A549 (cell line): ENCODE results near the gene PTCD3. TPM values are rescaled to one million over a fixed set of nuclear protein-coding genes. Genes with fewer than 3 reads are reported as not detected.

ENCODE experiments used
- ATAC-seq, 2 experiments: fragments of 200-7000 bp in 1 of 2; fragments of >200 bp in 1 of 2; cut with Nextera tagmentation in 1 of 2; cut with Tn5 transposase in 1 of 2; 3 replicates each; pipeline versions ENCODE4 v1.8.0 to v1.9.1; 2018 to 2020; ENCODE audit warnings: mild to moderate bottlenecking in 1 of 2, moderate library complexity in 1 of 2
- CTCF ChIA-PET: fragments of 300-600 bp; sonication (Branson Sonifier 250); formaldehyde crosslinking; extraction: SDS; loops from one replicate; lab custom pipeline; 2021; ENCODE audit warnings: antibody characterized with exemption, inconsistent platforms; lab: Yijun Ruan, JAX
- POLR2A ChIA-PET: fragments of 350-600 bp; formaldehyde crosslinking; extraction: SDS; loops from one replicate; lab custom pipeline; 2021; ENCODE audit warnings: antibody characterized with exemption, inconsistent platforms; lab: Yijun Ruan, JAX
- DNase-seq, 2 experiments: peaks; one replicate each; pipeline versions ENCODE4 v3.0.0 to v3.0.0-alpha.2; 2011 to 2016; ENCODE audit warnings: low read depth in 1 of 2, low spot score in 1 of 2
- FAIRE-seq: peaks from 2 replicates; lab custom pipeline; 2011; peaks lifted over from hg19 to GRCh38; lab: Jason Lieb, UNC
- H3K27ac ChIP-seq, 2 experiments: fragments of >200 bp; sonication (Bioruptor Twin); formaldehyde crosslinking; 3 replicates each; pipeline ENCODE4 v1.5.1; 2016 to 2017
- H3K4me1 ChIP-seq: fragments of >200 bp; sonication (Bioruptor Twin); formaldehyde crosslinking; 3 replicates; pipeline ENCODE4 v1.6.1; 2016
- H3K4me2 ChIP-seq: fragments of >200 bp; sonication (Bioruptor Twin); formaldehyde crosslinking; 3 replicates; pipeline ENCODE4 v1.6.1; 2016
- H3K4me3 ChIP-seq: fragments of >200 bp; sonication (Bioruptor Twin); formaldehyde crosslinking; 3 replicates; pipeline ENCODE4 v1.5.1; 2016
- H3K9me3 ChIP-seq: fragments of >200 bp; sonication (Bioruptor Twin); formaldehyde crosslinking; 3 replicates; pipeline ENCODE4 v1.6.1; 2016
- CBX8 ChIP-seq: fragments of 200-600 bp; sonication (generic); IDR thresholded peaks from 2 replicates; pipeline ENCODE4 v1.6.1; 2016
- HDAC2 ChIP-seq: fragments of 200-600 bp; sonication (generic); IDR thresholded peaks from 2 replicates; pipeline ENCODE4 v1.6.1; 2016
- HES2 ChIP-seq: fragments of >200 bp; sonication (Bioruptor Twin); formaldehyde crosslinking; IDR thresholded peaks from 2 replicates; pipeline ENCODE4 v1.6.1; 2016
- HOXA7 ChIP-seq: fragments of 250-450 bp; sonication (Bioruptor Pico); IDR thresholded peaks from 2 replicates; pipeline ENCODE4 v1.5.0; 2020; ENCODE audit warnings: mild to moderate bottlenecking, moderate library complexity
- HOXB5 ChIP-seq: fragments of 250-450 bp; sonication (Bioruptor Pico); IDR thresholded peaks from 2 replicates; pipeline ENCODE4 v1.5.0; 2020; ENCODE audit warnings: mild to moderate bottlenecking, moderate library complexity
- JUNB ChIP-seq: fragments of >200 bp; sonication (Bioruptor Twin); formaldehyde crosslinking; IDR thresholded peaks from 2 replicates; pipeline ENCODE4 v1.6.1; 2016
- KDM5A ChIP-seq: fragments of 200-600 bp; sonication (generic); IDR thresholded peaks from 2 replicates; pipeline ENCODE4 v1.6.1; 2016; ENCODE audit warnings: antibody characterized with exemption, mild to moderate bottlenecking
- MAFK ChIP-seq: fragments of 450-650 bp; IDR thresholded peaks from 2 replicates; pipeline ENCODE4 v1.6.1; 2014; ENCODE audit not compliant: partially characterized antibody
- MAX ChIP-seq: IDR thresholded peaks from 2 replicates; pipeline ENCODE4 v1.6.1; 2012
- MAZ ChIP-seq: fragments of 150-350 bp; IDR thresholded peaks from 2 replicates; pipeline ENCODE4 v1.6.1; 2014; ENCODE audit warnings: antibody characterized with exemption, low read depth, low read length, borderline replicate concordance
- MYC ChIP-seq: IDR thresholded peaks from 2 replicates; pipeline ENCODE4 v1.6.1; 2012; ENCODE audit warnings: mild to moderate bottlenecking, inconsistent platforms, low read length, improper control_type of control experiment, borderline replicate concordance
- NR3C1 ChIP-seq: fragments of >200 bp; sonication (Bioruptor Twin); formaldehyde crosslinking; IDR thresholded peaks from 3 replicates; pipeline ENCODE4 v1.6.1; 2017
- PBX3 ChIP-seq: IDR thresholded peaks from 2 replicates; pipeline ENCODE4 v1.6.1; 2012
- PHF8 ChIP-seq: fragments of 200-600 bp; sonication (generic); IDR thresholded peaks from 2 replicates; pipeline ENCODE4 v1.6.1; 2016; ENCODE audit warnings: low read depth, mild to moderate bottlenecking, antibody characterized with exemption, moderate library complexity, borderline replicate concordance
- POLR2A ChIP-seq: IDR thresholded peaks from 2 replicates; pipeline ENCODE4 v1.6.1; 2012; ENCODE audit warnings: mild to moderate bottlenecking, low read length
- RAD21 ChIP-seq, 2 experiments: fragments of >200 bp in 1 of 2; sonication (Bioruptor Twin) in 1 of 2; formaldehyde crosslinking in 1 of 2; IDR thresholded peaks in 1 of 2; conservative IDR thresholded peaks in 1 of 2; 2 replicates in 1 of 2; 3 replicates in 1 of 2; pipeline ENCODE4 v1.6.1; 2012 to 2018; ENCODE audit warnings: inconsistent platforms in 1 of 2
- RFX5 ChIP-seq: fragments of 450-650 bp; IDR thresholded peaks from 2 replicates; pipeline ENCODE4 v1.7.1; 2014; ENCODE audit warnings: antibody characterized with exemption, mild to moderate bottlenecking, moderate library complexity
- RNF2 ChIP-seq: fragments of 200-600 bp; sonication (generic); IDR thresholded peaks from 2 replicates; pipeline ENCODE4 v1.6.1; 2016; ENCODE audit warnings: low read depth, mild to moderate bottlenecking, antibody characterized with exemption, moderate library complexity, borderline replicate concordance
- SMC3 ChIP-seq: fragments of >200 bp; sonication (Bioruptor Twin); formaldehyde crosslinking; IDR thresholded peaks from 3 replicates; pipeline ENCODE4 v1.6.1; 2018; ENCODE audit warnings: inconsistent platforms
- WGBS: methylation state at CpG from one replicate; pipeline ENCODE4 v1.1.6; 2017; ENCODE audit errors: missing lambda C conversion rate; 5-methylcytosine and 5-hydroxymethylcytosine counted together
- polyA plus RNA-seq, 4 experiments: library from polyadenylated mRNA; depleted of rRNA in 3 of 4; stranded (reverse); fragments of >200 nt; fragmentation: RNase III in 1 of 4; extraction: RNeasy Plus Mini Kit Qiagen cat#74134 plus additional on column Dnase treatment in 1 of 4; gene quantifications; 2 replicates in 3 of 4; 3 replicates in 1 of 4; pipeline ENCODE4 v1.2.3, GENCODE V29; 2011 to 2017

PTCD3 gene
- polyA plus RNA-seq, 2 of the 4 experiments (the other 2 are of a cell fraction), result 200 to 260 TPM

- CTCF ChIA-PET, result interaction anchor here (0.7 to 23.1 kb wide), 4 partner anchors 18 to 250 kb away, joined by 3 to 766 read pairs (median 121); partner anchors contain the start of gene ST3GAL5
- POLR2A ChIA-PET, result no interaction called here
- 96% methylated on average over 3 of the region's 3 CpGs for WGBS
These were observed 31.8 kb upstream of the PTCD3 start for GRCh38 chr2:86074256-86074655.

GRCh38 chr2:86074811-86075210, 31.2 kb upstream of the PTCD3 start:
- H3K9me3 ChIP-seq, result no peaks in the 10 kb centered on the region
- ChIA-PET CTCF (interaction anchor here (0.7 to 23.1 kb wide), 4 partner anchors 19 to 251 kb away, joined by 3 to 766 read pairs (median 121); partner anchors contain the start of gene ST3GAL5), POLR2A (no interaction called here)
- TF ChIP-seq CBX8, result no peak
- FAIRE-seq, result no peak
- H3K27ac ChIP-seq, result no peak overlapping the region
- DNase-seq, result no peak
- 94% methylated on average over 15 of the region's 15 CpGs for WGBS
- H3K4me1 ChIP-seq, result peaks cover 33% of the 10 kb centered on the region
- no peak overlapping the region for H3K4me3 ChIP-seq
- no peak overlapping the region for H3K4me2 ChIP-seq
- ATAC-seq, result no peak

More at GRCh38 chr2:86074256-86074655, 31.8 kb upstream of the PTCD3 start:
- peak overlapping the region in 1 of 2 experiments; percentile 72; a peak in 1 of 6 replicates for H3K27ac ChIP-seq
- TF ChIP-seq HOXB5 (CRISPR knock-in tag) (no peak), HDAC2 (no peak)
- TF ChIP-seq, all 56 proteins: peak for 0
- DNase-seq (no peak), FAIRE-seq (no peak), ATAC-seq (no peak)
- Histone ChIP-seq H3K9me3 (no peaks in the 10 kb centered on the region), H3K4me1 (peaks cover 34% of the 10 kb centered on the region), H3K4me3 (no peak overlapping the region), H3K4me2 (no peak overlapping the region)

- no peaks in the 10 kb centered on the region for H3K9me3 ChIP-seq
- DNase-seq, result no peak
- H3K4me2 ChIP-seq, result no peak overlapping the region
- no peak overlapping the region for H3K27ac ChIP-seq
- peaks cover 32% of the 10 kb centered on the region for H3K4me1 ChIP-seq
- no peak overlapping the region for H3K4me3 ChIP-seq
- POLR2A ChIA-PET, result interaction anchor here (0.6 kb wide), 1 partner anchor 692 kb away, joined by 12 read pairs; no protein-coding TSS in a partner anchor
- TF ChIP-seq HES2 (no peak), MAX (no peak), PHF8 (no peak), SMC3 (no peak), MAZ (no peak), HOXA7 (CRISPR knock-in tag) (no peak), POLR2A (no peak), RFX5 (no peak), NR3C1 (no peak), RNF2 (no peak), RAD21 (conservative IDR thresholded peaks at IDR 0.05 in 1 of 2, IDR thresholded peaks at IDR 0.05 in 1 of 2) (no peak), MYC (no peak), KDM5A (no peak), JUNB (no peak), MAFK (no peak), PBX3 (no peak)
- TF ChIP-seq, all 56 proteins: peak for 0
- 96% methylated on average over 5 of the region's 5 CpGs for WGBS
- FAIRE-seq (no peak), ATAC-seq (no peak)
- CTCF ChIA-PET, result interaction anchor here (1.7 to 23.1 kb wide), 6 partner anchors 8 to 347 kb away, joined by 4 to 766 read pairs (median 32); partner anchors contain the start of gene ST3GAL5
These were observed 30.1 kb upstream of the PTCD3 start for GRCh38 chr2:86075886-86076285.
